Fibroblast of pulmonary artery (primary cell): Measurements from ENCODE around the gene SPATS2L.

ENCODE experiments used
- DNase-seq: peaks from one replicate; pipeline ENCODE4 v3.0.0-alpha.2; 2010; ENCODE audit warnings: low read depth
- H3K4me3 ChIP-seq: replicated peaks from 2 replicates; pipeline ENCODE4 v1.5.1; 2011; ENCODE audit warnings: low read depth, mild to moderate bottlenecking, control low read depth, low read length, moderate library complexity
- CTCF ChIP-seq: IDR thresholded peaks from 2 replicates; pipeline ENCODE4 v1.5.1; 2011; ENCODE audit warnings: mild to moderate bottlenecking, control low read depth, low read length, inconsistent platforms; ENCODE audit errors: missing control alignments

SPATS2L gene

GRCh38 chr2:200405599-200406298, 99.3 kb downstream of the SPATS2L start:
- DNase-seq: peak; percentile 87
- no peak for TF ChIP-seq CTCF

GRCh38 chr2:200406379-200406778, 99.9 kb downstream of the SPATS2L start:
- no peak for TF ChIP-seq CTCF
- H3K4me3 ChIP-seq: no peak overlapping the region

More at GRCh38 chr2:200405599-200406298, 99.3 kb downstream of the SPATS2L start:
- H3K4me3 ChIP-seq: peak overlapping the region; percentile 21

GRCh38 chr2:200408428-200409316, 102.2 kb downstream of the SPATS2L start:
- H3K4me3 ChIP-seq: no peak overlapping the region
- peak; percentile 68 for DNase-seq
- TF ChIP-seq CTCF: no peak

More at GRCh38 chr2:200406379-200406778, 99.9 kb downstream of the SPATS2L start:
- peak; percentile 38 for DNase-seq

GRCh38 chr2:200411831-200412230, 105.3 kb downstream of the SPATS2L start:
- H3K4me3 ChIP-seq: no peak overlapping the region
- no peak for TF ChIP-seq CTCF
- DNase-seq: peak; percentile 60

- TF ChIP-seq CTCF: no peak
- no peak for DNase-seq
- H3K4me3 ChIP-seq: no peak overlapping the region
Observed at GRCh38 chr2:200414367-200414766, 107.9 kb downstream of the SPATS2L start.

GRCh38 chr2:200415455-200415854, 109.0 kb downstream of the SPATS2L start:
- no peak for DNase-seq
- H3K4me3 ChIP-seq: no peak overlapping the region
- no peak for TF ChIP-seq CTCF
